Eye (tissue), 1 donor: ENCODE measurements around the gene PDZK1.
"Not testable (repeated sequence)": the region's sequence is repeated elsewhere in the genome, so short reads cannot be mapped to it uniquely, and the experiment has no call there.

Experiments
- DNase-seq: peaks from one replicate; pipeline ENCODE4 v3.0.0-alpha.2; 2015

PDZK1 gene

GRCh38 chr1:145643990-145644389 is 63.2 kb downstream of the PDZK1 start:
- not testable (repeated sequence) for DNase-seq

- not testable (repeated sequence) for DNase-seq
Measured at GRCh38 chr1:145641886-145642285, 65.3 kb downstream of the PDZK1 start.

GRCh38 chr1:145636237-145636636 is 70.9 kb downstream of the PDZK1 start:
- not testable (repeated sequence) for DNase-seq

GRCh38 chr1:145622177-145622576 is 85.0 kb downstream of the PDZK1 start:
- DNase-seq: not testable (repeated sequence)
